HG02610 (cell line): ENCODE measurements around the gene ELP1.
A peak's percentile ranks its signal among the peaks of the same experiment; 100 is the strongest.
"Not testable (repeated sequence)": the region's sequence is repeated elsewhere in the genome, so short reads cannot be mapped to it uniquely, and the experiment has no call there.

ENCODE experiments used
- ATAC-seq: cut with Tn5 transposase; IDR thresholded peaks from one replicate; pipeline ENCODE4 v1.9.1; 2021; ENCODE audit warnings: mild to moderate bottlenecking, moderate library complexity; ENCODE audit not compliant: unreplicated experiment

ELP1 gene

GRCh38 chr9:108933718-108934322, at the start of gene ELP1:
Gene ELP1, minus strand, starts transcription at chr9:108934124. Its CDS starts 2,978 bp downstream, at chr9:108931146.
- peak; percentile 90 for ATAC-seq

- no peak for ATAC-seq
These were observed 47.0 kb upstream of the ELP1 start for GRCh38 chr9:108980893-108981292.

- no peak for ATAC-seq
These were observed 44.3 kb upstream of the ELP1 start for GRCh38 chr9:108978205-108978604.

- ATAC-seq, result no peak
These were observed 40.0 kb upstream of the ELP1 start for GRCh38 chr9:108973895-108974294.

GRCh38 chr9:108972626-108973209, 38.8 kb upstream of the ELP1 start:
- no peak for ATAC-seq

- no peak for ATAC-seq
These were observed 38.3 kb upstream of the ELP1 start for GRCh38 chr9:108972186-108972585.

- not testable (repeated sequence) for ATAC-seq
These were observed 37.5 kb upstream of the ELP1 start for GRCh38 chr9:108971392-108971791.

- ATAC-seq, result no peak
These were observed 34.0 kb upstream of the ELP1 start for GRCh38 chr9:108967916-108968315.

- no peak for ATAC-seq
These were observed 29.7 kb upstream of the ELP1 start for GRCh38 chr9:108963459-108964143.

GRCh38 chr9:108961151-108961550, 27.2 kb upstream of the ELP1 start:
- no peak for ATAC-seq

- no peak for ATAC-seq
These were observed 26.4 kb upstream of the ELP1 start for GRCh38 chr9:108960331-108960730.

- peak; percentile 81 for ATAC-seq
These were observed 22.7 kb upstream of the ELP1 start for GRCh38 chr9:108956631-108957026.

GRCh38 chr9:108956022-108956630, 22.2 kb upstream of the ELP1 start:
- ATAC-seq, result no peak

GRCh38 chr9:108953983-108954574, 20.2 kb upstream of the ELP1 start:
- no peak for ATAC-seq

- no peak for ATAC-seq
These were observed 17.7 kb upstream of the ELP1 start for GRCh38 chr9:108951578-108951977.

- ATAC-seq, result no peak
These were observed 16.2 kb upstream of the ELP1 start for GRCh38 chr9:108950168-108950567.

- ATAC-seq, result no peak
These were observed 6.1 kb upstream of the ELP1 start for GRCh38 chr9:108939975-108940374.

GRCh38 chr9:108937561-108938305, 3.8 kb upstream of the ELP1 start:
- no peak for ATAC-seq

GRCh38 chr9:108934323-108934893, 484 bp upstream of the ELP1 start, which contains the start of gene ABITRAM:
Gene ABITRAM, plus strand, starts transcription at chr9:108934400. Its CDS starts 87 bp downstream, at chr9:108934487.
- ATAC-seq, result peak; percentile 88

GRCh38 chr9:108933231-108933717, 650 bp downstream of the ELP1 start:
- no peak for ATAC-seq
